Activated naive CD8-positive, alpha-beta T cell treated with anti-CD3 and anti-CD28 coated beads, Interleukin-2, amount 50 U/mL, for 24 hours (primary cell): Measurements from ENCODE around the gene QSOX2.

ENCODE experiments used
- ATAC-seq: fragments of 150-1000 bp; cut with Tn5 transposase; one replicate; pipeline ENCODE4 v1.10.0; 2021
- DNase-seq: peaks from one replicate; pipeline ENCODE4 v3.0.0; 2021
- H3K27ac Mint-ChIP-seq: one replicate; pipeline ENCODE4 v1.8.0; 2021; ENCODE audit warnings: mild to moderate bottlenecking, mixed read lengths
- H3K27me3 Mint-ChIP-seq: one replicate; pipeline ENCODE4 v1.8.0; 2021; ENCODE audit warnings: mixed read lengths
- H3K36me3 Mint-ChIP-seq: one replicate; pipeline ENCODE4 v1.8.0; 2021; ENCODE audit warnings: low read depth, mixed read lengths
- H3K4me1 Mint-ChIP-seq: one replicate; pipeline ENCODE4 v1.8.0; 2021; ENCODE audit warnings: mixed read lengths
- H3K4me3 Mint-ChIP-seq: one replicate; pipeline ENCODE4 v1.8.0; 2021; ENCODE audit warnings: mild to moderate bottlenecking, moderate library complexity, mixed read lengths
- H3K9me3 Mint-ChIP-seq: one replicate; pipeline ENCODE4 v1.8.0; 2021; ENCODE audit warnings: mixed read lengths

The QSOX2 gene

DNA sequence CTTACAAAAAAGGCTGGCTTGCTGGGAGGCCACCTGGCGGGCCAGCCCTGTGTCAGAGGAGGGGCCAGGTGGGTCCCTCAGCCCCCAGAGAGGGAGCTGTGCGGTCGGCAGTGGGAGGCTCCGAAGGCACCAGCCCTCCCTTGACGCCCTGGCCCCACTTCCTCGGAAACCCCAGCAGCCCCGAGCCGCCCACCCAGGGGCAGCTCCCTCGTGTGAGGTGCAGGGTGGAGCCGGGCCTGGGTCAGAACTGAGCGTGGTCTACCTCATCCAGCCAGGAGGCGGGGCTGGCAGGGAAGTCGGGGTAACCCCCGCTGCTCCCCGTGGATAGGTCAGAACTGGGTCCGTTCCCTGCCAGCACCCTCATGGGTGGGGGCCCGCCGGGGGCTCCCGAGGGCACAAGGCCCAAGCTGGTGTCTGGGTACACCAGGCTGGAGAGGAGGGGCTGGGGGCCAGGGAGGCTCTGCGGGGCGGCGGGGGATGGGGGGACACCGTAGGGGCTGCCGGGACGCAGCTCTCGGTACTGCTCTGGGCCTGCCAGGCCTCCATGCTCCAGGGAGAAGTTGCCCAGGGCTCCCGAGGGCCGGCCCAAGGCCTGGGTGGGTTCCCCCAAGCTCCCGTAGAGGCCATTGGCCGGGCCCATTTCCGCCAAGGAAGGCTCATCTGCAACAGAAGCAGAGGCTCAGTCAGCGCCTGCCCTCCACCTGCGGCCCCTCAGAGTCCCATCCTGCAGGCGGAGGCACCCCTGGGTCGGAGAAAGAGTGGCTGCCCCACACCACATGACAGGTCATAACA is 48.3 kb downstream of the QSOX2 start:
- peak; percentile 27 for ATAC-seq
- Mint-ChIP-seq H3K4me1 (peaks cover 12% of the 10 kb centered on the region), H3K36me3 (no peaks in the 10 kb centered on the region), H3K4me3 (peak overlapping the region; percentile 16), H3K27me3 (peaks cover 60% of the 10 kb centered on the region), H3K27ac (no peak overlapping the region), H3K9me3 (no peaks in the 10 kb centered on the region)
- no peak for DNase-seq

DNA sequence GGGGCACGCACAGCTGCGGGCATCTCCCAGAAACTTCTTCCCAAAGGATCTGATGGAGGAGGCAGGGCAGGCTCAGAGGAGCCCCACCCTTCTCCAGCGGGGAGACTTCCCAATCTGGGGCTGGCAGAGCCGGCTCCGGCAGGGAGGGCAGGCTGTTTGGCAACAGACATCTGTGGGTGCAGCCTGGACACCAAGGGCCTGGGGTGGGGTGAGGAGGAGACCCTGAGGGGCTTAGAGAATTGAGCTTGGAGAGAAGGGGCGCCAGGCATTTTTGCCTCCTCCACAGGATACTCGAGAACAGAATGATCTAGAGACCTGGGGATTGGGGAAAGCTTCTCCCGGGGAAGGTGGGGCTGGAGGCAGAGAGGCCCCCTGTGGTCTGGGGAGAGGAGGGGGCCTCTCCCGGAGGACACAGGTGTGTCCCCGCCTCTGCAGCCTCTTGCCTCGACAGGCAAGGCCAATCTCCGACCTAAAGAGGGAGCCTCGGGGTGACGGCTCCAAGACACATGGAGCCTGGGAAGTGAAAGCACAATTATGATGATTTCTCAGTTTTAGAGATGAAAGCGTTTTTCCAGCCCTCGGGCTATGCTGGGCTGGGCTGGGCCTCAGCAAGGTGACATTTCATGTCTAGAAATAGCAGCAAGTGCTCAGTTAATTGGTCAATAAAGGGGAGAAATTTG is 49.1 kb downstream of the QSOX2 start:
- DNase-seq, result no peak
- peak; percentile 55 for ATAC-seq
- Mint-ChIP-seq H3K9me3 (no peaks in the 10 kb centered on the region), H3K27me3 (peaks cover 64% of the 10 kb centered on the region), H3K4me3 (peak overlapping the region; percentile 16), H3K27ac (no peak overlapping the region), H3K36me3 (no peaks in the 10 kb centered on the region), H3K4me1 (peaks cover 12% of the 10 kb centered on the region)

DNA sequence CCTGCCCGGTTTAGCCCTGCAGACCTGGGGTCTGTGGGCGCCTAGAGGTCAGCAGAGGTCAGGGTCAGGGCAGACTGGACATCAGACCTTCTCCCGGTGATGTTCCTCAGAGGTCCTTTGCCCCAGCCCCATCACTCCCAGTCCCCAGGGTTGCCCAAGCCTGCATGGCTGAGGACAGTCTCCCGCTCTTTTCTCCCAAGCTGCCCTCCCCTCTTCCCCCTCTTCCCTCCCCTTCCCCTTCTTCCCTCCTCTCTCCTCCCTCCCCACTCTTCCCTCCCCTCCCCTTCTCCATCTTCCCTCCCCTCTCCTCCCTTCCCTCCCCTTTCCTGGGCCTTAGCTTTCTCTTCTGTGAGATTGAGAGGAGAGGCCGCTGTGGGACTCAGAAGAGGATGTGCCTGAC is 51.1 kb downstream of the QSOX2 start:
- no peak overlapping the region for H3K27ac Mint-ChIP-seq
- ATAC-seq (no peak), DNase-seq (no peak)
- no peaks in the 10 kb centered on the region for H3K36me3 Mint-ChIP-seq
- no peak overlapping the region for H3K4me3 Mint-ChIP-seq
- peaks cover 12% of the 10 kb centered on the region for H3K4me1 Mint-ChIP-seq
- H3K9me3 Mint-ChIP-seq, result no peaks in the 10 kb centered on the region
- H3K27me3 Mint-ChIP-seq, result peaks cover 61% of the 10 kb centered on the region

DNA sequence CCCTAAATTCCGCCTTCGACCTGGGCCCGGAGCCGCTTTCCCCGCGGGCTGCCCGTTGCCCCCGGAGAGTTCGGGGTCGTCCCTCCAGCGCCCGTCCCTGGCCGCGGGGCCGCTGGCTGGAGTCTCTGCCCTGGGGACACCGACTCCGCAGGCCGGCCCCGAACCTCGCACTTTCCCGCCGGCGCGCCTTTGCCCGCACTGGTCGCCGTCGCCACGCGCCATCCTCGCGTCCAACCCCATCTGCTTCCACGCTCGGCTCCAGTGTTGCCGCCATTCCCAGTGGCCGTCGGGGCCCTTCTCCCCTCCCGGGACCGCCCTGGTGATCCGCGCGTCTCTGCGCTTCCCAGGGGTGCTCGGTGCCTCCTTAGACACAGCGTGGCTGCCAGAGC is 51.7 kb downstream of the QSOX2 start:
- no peaks in the 10 kb centered on the region for H3K9me3 Mint-ChIP-seq
- peaks cover 58% of the 10 kb centered on the region for H3K27me3 Mint-ChIP-seq
- DNase-seq (no peak), ATAC-seq (no peak)
- H3K27ac Mint-ChIP-seq, result no peak overlapping the region
- peaks cover 12% of the 10 kb centered on the region for H3K4me1 Mint-ChIP-seq
- no peaks in the 10 kb centered on the region for H3K36me3 Mint-ChIP-seq
- H3K4me3 Mint-ChIP-seq, result no peak overlapping the region

DNA sequence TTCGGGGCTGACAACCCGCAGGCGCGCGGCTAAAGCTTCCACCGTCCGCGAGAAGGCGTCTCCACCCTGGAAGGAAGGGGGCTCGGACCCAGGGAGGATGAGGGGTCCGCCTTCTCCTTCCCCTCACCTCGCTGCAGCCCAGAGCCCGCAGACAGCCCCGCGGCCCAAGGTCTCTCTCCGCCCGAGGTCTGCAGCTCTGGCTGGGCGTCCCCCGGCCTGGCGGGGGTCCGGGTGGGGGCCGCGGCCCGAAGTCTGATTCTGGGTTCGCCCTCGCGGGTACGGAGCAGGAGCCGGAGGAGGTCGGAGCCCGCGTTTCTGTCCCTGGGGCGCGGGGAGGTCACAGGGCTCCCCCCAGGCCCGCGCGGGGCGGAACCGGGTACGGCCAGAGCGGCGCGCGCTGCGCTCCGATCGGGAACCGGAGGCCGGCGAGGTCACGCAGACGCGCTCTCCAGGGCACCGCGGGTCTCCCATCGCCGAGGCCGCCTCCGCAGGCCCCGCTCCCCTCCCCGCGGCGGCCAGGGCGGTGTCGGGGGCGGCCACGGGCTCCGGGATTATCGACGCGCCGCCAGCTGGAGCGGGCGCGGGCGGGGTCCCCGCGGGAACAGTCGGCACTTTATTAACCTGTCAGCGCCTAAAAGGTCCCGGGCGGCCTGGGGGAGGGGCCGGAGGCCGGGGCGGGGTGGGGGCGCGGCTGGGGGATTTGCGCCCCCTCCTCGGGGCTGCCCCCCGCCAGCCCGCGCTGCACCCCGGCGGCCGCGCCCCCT is 52.3 kb downstream of the QSOX2 start:
- H3K27me3 Mint-ChIP-seq, result peaks cover 55% of the 10 kb centered on the region
- no peak for ATAC-seq

DNA sequence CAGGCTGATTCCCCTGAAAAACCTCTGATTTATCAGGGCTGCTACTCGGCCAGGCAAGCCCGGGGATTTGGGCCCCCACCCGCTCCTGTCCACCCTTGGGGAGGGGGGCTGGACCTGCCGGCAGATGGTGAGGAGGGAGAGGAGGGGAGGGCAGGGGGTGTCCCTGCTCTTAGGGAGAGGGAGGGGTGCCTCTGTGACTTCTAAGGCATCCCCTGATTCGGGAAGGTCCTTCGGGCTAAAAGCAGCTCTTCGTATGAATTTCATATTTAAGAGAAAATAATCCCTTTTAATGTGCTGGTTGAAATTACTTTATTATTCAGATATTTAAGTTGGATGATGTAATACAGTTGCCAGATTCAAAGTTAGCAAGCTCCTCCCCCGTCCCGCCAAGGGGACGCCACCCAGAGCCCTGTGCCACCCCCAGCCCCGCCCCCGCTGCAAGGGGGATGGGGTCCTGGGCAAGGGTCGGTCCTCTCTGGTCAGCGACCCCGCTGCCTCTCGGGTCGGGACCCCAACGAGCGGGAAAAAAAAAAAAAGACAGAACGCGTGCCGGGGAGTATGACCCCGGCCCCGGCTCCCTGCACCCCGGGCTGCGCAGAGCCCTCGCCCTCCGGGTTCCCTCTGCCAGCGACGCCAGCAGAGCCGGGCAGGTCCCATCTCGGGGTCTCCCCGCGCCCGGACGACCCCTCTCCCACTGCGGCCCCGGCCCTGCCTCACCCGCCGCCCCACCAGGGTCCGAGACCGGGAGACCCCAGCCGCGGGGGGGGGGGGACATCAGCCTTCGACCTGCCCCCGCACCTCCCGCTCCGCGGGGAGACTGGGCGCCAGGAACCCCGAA is 53.1 kb downstream of the QSOX2 start:
- H3K27me3 Mint-ChIP-seq, result peaks cover 54% of the 10 kb centered on the region
- no peaks in the 10 kb centered on the region for H3K36me3 Mint-ChIP-seq
- H3K9me3 Mint-ChIP-seq, result no peaks in the 10 kb centered on the region
- ATAC-seq, result no peak
- H3K27ac Mint-ChIP-seq, result no peak overlapping the region
- no peak overlapping the region for H3K4me3 Mint-ChIP-seq
- DNase-seq, result no peak
- peaks cover 9% of the 10 kb centered on the region for H3K4me1 Mint-ChIP-seq

More for the DNA sequence above, 52.3 kb downstream of the QSOX2 start:
- H3K36me3 Mint-ChIP-seq, result no peaks in the 10 kb centered on the region
- DNase-seq, result no peak
- no peaks in the 10 kb centered on the region for H3K9me3 Mint-ChIP-seq
- no peak overlapping the region for H3K27ac Mint-ChIP-seq
- peaks cover 12% of the 10 kb centered on the region for H3K4me1 Mint-ChIP-seq
- H3K4me3 Mint-ChIP-seq, result no peak overlapping the region

DNA sequence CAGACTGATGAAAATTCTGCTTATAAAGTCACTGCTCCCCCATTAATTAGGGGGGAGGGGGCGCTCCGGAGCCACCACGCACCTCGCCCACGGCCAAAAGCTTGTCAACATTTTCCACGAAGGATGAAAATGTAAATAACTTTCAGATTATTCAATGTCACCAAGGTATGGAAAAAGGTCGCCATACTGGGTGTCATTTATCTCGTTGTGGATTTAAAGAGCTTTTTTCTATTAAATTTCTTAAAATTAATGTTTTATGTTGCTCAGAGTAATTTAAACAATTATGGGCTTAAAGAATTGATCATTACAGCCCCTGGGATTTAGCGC is 53.7 kb downstream of the QSOX2 start:
- no peak for ATAC-seq
- DNase-seq, result no peak
- peaks cover 57% of the 10 kb centered on the region for H3K27me3 Mint-ChIP-seq
- H3K4me3 Mint-ChIP-seq, result no peak overlapping the region
- no peaks in the 10 kb centered on the region for H3K9me3 Mint-ChIP-seq
- H3K4me1 Mint-ChIP-seq, result peaks cover 9% of the 10 kb centered on the region
- no peak overlapping the region for H3K27ac Mint-ChIP-seq
- H3K36me3 Mint-ChIP-seq, result no peaks in the 10 kb centered on the region

DNA sequence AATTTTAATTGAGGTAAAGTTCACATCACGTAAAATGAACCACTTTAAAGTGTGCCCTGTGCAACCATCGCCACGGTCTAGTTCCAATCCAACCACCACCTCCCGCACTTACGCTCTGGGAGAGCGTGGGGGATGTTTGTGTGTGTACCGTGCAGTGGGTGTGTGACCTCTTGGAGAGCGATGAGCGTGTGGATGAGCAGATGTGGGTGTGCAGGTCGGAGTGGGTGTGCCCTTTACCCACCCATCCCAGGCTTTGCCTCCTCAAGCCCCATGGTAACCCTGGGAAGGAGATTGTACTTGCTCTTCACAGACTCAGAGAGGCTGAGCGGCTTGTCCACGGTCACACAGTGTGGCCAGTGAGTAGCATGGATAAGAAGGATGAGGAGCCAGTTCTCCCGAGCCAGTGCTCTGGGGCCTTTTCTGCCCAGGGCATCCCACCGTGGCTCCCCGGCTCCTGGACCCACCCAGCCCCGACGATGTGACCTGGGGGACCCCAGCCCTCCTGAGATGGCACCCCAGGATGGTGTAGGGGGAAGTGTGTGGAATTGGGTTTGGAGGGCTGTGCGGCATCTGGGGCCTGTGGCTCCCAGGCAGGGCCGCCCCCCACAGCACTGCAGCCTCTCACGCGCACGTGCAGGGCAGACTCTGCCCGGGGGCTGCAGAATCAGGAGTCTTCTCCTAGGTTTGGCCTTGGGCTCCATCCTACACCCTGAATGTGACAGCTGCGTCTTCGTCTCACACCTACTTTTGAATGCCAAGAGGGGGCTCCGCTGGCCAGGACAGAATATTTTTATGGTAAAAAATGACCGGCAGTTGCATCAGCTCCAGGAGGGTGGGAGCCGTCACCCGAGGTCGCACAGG is 54.3 kb downstream of the QSOX2 start:
- Mint-ChIP-seq H3K27ac (no peak overlapping the region), H3K9me3 (no peaks in the 10 kb centered on the region), H3K4me1 (peaks cover 4% of the 10 kb centered on the region), H3K27me3 (peaks cover 57% of the 10 kb centered on the region), H3K36me3 (no peaks in the 10 kb centered on the region), H3K4me3 (no peak overlapping the region)
- no peak for DNase-seq
- no peak for ATAC-seq

DNA sequence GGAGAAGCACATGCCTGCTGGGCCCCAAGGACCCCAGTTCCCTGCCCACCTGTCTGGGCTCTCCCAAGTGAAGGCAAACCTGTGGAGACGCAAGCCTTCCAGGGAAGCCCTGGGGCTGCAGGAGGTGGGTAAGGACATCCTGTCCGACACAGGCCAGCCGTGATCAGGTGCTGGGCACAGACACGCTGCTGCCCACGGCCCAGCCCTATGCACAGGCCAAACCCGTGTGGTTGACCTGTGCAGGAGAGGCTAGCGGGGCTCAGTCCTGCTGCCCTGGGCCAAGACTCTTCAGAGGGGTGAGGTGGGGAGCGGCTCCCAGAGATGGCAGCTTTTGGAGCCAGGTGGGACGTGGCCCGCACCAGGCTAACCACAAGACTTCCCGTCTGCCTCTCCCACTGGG is 55.0 kb downstream of the QSOX2 start:
- ATAC-seq, result no peak
- Mint-ChIP-seq H3K27me3 (peaks cover 54% of the 10 kb centered on the region), H3K36me3 (no peaks in the 10 kb centered on the region), H3K4me1 (no peaks in the 10 kb centered on the region), H3K4me3 (no peak overlapping the region), H3K9me3 (no peaks in the 10 kb centered on the region), H3K27ac (no peak overlapping the region)
- DNase-seq, result no peak

DNA sequence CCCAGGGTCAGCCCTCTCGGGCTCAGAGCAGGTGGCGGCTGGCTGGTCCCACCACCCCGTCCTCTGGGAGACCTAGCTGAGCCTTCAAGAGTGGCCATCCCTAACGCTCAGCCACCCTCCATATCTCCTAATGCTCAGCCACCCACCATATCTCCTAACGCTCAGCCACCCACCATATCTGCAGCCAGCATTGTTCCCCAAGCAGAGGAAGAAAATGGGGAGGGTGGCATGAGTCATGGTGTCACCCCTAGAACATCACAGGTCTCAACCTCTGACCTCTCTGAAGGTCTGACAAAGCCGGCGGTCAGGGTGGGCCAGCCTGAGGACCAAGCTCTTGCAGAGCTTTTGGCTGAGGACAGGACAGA is 55.4 kb downstream of the QSOX2 start:
- no peak for ATAC-seq
- Mint-ChIP-seq H3K4me3 (no peak overlapping the region), H3K4me1 (no peaks in the 10 kb centered on the region), H3K27ac (no peak overlapping the region), H3K27me3 (peaks cover 53% of the 10 kb centered on the region), H3K9me3 (no peaks in the 10 kb centered on the region), H3K36me3 (no peaks in the 10 kb centered on the region)
- DNase-seq, result no peak

DNA sequence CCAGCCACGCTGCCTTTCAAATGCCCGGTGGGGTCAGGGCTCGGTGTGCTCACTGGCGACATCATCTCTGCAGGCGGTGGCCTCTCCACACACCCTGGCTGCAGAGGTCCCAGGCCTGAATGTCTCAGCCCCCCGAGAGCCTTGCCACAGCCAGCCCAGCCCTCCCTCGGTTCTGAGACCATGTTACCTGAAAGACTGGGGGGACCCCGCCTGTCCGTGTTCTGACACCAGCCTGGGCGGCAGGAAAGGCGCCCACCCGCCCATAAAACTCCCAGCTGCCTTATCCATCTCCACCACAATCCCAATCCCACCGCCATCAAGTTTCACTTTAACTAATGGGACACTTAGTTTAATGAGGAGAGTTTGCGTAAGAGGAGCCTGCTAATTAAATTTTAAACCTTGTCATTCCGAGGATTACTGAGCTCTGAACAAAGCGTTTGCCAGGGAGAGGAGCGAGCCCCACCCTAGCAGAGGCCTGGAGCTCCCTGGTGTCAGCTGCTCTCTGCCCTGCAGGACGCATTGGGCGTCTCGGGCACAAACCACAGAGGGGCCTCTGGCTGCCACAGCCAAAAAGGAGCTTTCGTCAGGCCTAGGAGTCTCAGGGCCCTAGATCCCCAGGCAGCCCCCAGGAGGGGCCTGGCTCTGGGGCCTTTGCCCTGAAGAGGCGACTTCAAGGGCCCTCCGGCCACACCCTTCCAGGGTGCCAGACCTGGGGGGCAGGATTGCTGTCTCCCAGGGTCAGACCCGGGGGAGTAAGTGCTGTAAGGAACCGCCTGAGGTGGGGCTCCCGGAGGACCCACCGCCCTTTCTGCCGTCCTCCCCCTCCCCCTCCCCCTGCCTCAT is 56.0 kb downstream of the QSOX2 start:
- no peak overlapping the region for H3K4me3 Mint-ChIP-seq
- DNase-seq (no peak), ATAC-seq (no peak)
- no peaks in the 10 kb centered on the region for H3K9me3 Mint-ChIP-seq
- H3K36me3 Mint-ChIP-seq, result no peaks in the 10 kb centered on the region
- no peak overlapping the region for H3K27ac Mint-ChIP-seq
- H3K27me3 Mint-ChIP-seq, result peaks cover 53% of the 10 kb centered on the region
- H3K4me1 Mint-ChIP-seq, result no peaks in the 10 kb centered on the region

DNA sequence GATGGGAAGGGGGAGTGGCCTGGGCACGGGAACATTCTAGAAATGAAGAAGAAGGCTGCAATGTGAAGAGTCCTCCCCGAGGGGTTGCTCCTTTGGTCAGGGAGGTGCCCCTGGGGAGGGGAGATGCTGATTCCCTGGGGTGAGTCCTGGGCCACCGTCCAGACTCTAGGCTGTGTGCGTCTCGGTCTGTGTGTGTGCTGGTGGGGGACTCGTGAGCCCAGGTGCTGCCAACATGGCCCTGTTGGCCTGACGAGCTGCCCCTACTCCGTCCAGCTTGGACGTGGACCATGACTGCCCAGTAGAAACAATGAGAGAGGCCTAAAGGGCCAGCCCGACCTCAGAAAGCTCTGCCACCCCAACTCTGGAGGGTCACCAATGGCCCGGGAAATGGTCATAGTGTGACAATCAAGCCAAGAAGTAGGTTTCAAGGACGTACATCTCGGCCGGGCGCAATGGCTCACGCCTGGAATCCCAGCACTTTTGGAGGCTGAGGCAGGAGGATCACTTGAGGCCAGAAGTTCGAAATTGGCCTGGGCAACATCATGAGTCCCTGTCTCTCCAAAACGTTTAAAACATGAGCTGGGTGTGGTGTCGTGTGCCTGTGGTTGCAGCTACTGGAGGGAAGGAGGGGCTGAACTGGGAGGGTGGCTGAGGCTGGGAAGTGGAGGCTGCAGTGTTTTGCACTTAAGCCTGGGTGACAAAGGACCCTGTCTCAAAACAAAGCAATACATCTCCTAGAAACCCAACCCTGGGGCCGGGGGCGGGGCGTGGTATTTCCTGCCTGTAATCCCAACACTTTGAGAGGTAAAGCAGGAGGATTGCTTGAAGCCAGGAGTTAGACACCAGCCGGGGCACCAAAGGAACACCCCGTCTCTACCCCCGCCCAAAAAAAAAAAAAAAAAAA is 57.7 kb downstream of the QSOX2 start:
- Mint-ChIP-seq H3K4me3 (no peak overlapping the region), H3K27me3 (peaks cover 48% of the 10 kb centered on the region), H3K9me3 (no peaks in the 10 kb centered on the region), H3K4me1 (no peaks in the 10 kb centered on the region), H3K36me3 (no peaks in the 10 kb centered on the region), H3K27ac (no peak overlapping the region)
- DNase-seq (no peak), ATAC-seq (no peak)
